Activated CD4-positive, alpha-beta T cell treated with anti-CD3 and anti-CD28 coated beads, Interleukin-2, Interleukin-6, amounts not matched to agents 100 ng/mL and 50 ng/mL, durations not matched to agents 16 hours and 8 hours (primary cell): ENCODE data around the gene ZNF496.

Source experiments
- DNase-seq: peaks from one replicate; pipeline ENCODE4 v3.0.0-alpha.2; 2020

The ZNF496 gene

DNA sequence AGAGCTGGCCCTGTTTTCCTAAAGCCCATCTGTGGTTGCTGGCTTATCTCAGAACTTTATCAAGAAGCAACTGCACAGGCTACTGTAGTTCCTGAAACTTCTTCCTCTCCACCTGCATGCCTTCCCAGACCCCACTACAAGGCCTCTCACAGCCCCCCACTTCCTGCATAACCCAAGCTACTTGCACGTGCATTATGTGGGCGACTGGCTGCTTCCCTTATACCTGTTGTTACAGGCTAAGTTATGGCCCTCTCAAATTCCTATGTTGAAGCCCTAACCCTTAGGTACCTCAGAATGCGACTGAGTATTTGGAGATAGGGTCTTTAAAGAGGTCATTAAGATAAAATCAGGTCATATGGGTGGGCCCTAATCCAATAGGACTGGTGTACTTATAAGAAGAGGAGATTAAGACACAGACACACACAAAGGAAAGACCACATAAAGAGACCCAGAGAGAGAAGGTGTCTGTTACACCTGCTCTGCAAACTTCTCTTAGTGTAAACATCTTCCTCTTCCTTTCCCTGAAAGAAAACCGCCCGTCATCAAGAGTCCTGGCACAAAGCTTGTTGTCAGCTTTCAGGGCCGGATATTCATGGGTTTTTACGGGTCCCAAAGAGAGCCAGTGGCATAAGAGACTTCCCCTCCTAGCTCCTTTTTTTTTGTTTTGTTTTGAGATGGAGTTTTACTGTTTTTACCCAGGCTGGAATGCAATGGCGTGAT, 5.1 kb downstream of the ZNF496 start:
- no peak for DNase-seq

DNA sequence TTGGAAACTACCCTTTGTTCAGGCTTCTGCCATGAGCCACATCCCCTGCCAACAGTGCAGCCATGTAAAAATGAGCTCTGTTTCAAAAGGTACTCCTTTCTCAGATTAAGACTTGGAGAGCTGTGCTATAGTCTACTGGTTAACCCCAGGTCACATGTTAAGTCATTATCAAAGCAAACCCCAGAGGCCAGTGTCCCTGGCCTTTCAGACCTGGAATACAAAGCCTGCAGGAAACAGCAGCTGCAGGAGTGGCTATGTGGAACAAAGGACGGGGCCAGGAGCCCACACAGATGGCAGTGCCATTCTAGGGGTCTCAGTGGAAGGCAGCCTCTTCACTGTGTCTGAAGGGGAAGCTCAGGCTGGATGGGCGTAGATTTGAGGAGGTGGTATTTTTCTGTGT, 6.7 kb downstream of the ZNF496 start:
- no peak for DNase-seq

DNA sequence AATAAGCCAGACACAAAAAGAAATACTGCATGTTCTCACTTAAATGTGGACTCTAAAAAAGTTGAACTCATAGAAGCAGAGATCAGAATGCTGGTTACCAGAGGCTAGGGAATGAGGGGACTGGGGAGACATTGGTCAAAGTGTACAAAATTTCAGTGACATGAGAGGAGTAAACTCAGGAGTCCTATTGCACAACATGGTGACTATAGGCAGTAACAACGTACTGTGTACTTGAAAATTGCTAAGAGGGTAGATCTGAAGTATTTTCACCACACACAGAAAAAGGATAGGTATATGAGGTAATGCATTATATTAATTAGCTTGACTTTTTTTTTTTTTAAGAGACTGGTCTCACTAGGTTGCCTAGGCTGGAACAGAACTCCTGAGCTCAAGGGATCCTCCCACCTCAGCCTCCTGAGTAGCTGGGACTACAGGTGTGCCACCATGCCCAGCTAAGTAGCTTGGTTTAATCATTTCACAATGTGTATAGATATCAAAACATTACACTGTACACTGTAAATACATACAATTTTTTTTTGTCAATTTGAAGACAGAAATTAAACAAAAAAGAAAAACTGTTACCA, 7.4 kb downstream of the ZNF496 start:
- DNase-seq, result no peak

DNA sequence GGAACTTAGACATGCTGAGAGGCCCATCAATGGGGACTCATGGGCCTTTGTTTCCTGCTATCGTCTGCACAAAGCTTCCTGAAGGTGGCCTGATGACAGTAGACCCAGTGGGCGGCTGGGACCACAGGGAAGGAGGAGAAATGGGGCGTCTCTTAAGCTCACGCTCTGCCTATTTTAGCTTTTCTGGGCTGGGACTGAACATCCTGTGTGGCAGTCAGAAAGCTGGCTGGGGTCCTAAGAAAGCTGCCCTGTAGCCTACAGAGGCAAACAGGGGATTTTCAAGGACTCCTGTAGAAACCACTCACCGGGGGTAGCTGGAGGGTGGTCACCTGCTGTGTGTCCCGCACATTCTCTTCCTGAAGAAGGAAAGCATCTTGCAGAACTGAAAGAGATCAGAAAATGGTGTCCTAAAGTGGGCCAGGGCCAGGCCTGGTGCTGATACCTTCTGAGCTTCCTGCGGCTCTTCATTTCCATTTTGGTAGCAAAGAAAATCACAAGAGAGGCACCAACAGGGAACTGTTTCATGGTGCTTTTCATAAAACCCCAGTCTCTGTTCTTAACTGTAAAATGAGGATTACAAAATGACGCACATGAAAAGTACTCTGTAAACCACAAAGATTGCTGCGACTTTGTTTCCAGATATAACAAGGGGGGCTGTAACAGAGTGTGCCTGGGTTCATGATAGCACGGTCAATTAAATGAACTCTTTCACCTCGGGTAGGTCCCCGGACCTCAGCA, 8.6 kb downstream of the ZNF496 start:
- DNase-seq, result no peak

GRCh38 chr1:247322442-247322841, 9.2 kb downstream of the ZNF496 start:
- peak; percentile 30 for DNase-seq

DNA sequence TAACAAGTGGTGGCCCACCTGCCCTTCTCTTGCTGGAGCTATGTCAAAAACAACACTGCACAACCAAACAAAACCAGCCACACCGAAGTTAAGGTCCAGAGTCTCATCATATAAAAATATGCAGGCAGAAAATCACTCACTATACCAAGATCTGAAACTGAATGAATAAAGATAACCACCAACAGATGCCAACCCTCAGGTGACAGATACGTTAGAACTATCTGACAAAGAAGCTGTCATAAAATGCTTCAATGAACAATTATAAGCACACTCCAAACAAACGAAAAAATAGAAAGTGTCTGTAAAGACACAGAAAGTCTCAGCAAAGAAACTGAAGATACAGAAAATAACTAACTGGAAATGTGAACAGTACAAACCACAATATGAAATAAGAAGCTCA, 14.0 kb downstream of the ZNF496 start:
- no peak for DNase-seq

DNA sequence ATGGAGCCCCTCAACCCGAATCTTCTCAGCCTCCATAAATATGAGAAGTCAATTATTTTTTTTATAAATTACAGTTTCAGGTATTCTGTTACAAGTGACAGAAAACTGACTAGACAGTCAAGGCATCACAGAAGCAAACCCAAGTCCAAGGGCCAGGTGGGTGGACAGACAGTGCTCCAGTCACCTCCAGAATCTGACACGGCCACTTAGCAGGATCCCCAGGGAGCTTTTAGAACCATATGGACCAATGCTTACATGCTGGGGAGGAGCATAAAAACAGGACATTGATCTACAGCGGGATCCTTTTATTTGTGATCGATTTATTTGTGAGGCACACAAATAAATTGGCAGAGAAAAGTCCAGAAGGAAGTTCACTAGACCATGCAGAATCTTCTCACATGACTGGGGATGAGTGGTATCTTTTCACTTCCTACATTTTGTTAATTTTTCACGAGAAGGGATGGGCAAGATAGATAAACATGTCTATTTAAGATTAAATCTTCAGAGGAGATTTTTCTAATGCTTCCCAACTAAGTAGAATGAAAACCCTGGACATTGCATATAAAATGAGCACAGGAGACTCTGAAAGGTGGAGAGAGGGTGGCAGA, 15.0 kb downstream of the ZNF496 start:
- DNase-seq, result no peak

GRCh38 chr1:247304031-247304430, 27.6 kb downstream of the ZNF496 start:
- DNase-seq, result no peak

DNA sequence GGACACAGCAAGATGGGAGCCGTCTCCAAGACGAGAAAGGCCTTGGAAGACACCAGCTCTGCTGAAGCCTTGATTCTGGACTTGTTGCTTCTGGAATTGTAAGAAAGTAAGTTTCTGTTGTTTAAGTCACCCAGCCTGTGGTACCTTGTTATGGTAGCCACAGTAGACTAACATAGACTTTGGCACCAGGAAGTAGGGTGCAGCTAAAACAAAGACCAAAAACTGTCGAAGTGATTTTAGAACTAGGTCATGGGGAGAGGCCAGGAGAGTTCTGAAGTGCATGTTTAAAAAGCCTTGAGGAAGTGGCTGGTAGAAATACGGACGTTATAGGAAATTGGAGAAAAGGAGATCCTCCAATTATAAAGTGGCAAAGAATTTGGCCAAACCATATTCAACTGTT, 28.5 kb downstream of the ZNF496 start:
- no peak for DNase-seq

GRCh38 chr1:247301176-247301540, 30.5 kb downstream of the ZNF496 start:
- DNase-seq, result no peak

DNA sequence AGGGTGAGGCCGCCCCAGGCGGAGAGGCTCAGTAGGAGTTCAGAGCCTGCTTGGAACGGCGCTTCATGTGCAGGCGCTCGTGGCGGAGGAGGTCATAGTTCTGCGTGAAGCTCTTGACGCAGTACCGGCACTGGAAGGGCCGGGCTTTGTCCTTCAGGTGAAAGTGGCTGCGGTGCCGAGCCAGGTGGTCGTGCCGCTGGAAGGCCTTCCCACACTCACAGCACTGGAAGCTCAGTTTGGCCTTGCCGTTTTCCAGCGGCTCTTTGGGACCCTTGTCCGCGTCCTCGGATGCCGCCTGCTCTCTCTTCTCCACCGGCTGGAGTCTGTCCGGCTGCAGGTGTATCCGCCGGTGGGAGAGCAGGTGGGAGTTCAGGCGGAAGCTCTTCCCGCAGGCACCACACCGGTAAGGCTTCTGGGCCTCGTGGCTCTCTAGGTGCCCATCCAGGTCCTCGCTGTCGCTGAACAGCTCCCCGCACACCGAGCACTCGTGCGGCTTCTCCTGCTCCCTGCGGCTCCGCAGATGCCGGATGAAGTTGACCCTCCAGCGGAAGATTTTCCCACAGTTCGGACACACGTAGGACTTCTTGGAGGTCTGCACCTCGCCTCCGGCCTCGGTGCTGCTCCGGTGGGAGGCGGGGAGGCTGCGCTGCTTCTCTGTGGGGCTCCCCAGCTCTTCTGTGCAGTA, 31.0 kb downstream of the ZNF496 start:
- DNase-seq, result no peak

DNA sequence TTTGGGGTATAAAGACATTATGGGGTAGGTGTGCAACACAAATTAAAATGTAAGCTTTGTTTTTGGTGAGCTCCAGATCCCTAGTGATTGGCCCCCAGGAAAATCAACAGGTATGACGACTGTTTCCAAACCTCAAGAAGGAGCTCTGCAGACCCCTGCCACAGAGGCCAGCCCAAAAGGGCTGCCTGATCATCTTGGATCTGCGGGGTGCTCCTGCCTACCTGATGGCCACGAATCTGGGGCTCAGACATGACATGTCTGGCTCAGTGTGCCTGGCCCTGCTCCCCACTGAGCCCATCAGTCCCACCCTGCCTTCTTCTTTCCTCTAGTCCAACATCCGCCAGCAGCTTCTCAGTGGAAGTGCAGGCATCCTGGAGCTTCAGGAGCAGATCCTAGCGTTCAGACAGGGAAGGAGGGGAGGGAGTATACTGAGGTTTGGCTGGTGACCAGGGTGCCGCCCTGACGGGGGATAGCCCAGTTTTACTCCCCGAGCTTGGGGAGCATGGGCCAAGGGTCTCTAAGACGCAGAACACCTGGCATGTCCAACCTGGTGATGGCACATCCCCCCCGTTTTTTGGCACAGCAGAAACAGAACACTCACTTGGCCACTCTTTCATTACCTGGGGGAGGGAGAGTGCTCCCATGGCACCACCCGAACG, 31.8 kb downstream of the ZNF496 start:
- no peak for DNase-seq

GRCh38 chr1:247298701-247299100, 33.0 kb downstream of the ZNF496 start:
- DNase-seq, result no peak

DNA sequence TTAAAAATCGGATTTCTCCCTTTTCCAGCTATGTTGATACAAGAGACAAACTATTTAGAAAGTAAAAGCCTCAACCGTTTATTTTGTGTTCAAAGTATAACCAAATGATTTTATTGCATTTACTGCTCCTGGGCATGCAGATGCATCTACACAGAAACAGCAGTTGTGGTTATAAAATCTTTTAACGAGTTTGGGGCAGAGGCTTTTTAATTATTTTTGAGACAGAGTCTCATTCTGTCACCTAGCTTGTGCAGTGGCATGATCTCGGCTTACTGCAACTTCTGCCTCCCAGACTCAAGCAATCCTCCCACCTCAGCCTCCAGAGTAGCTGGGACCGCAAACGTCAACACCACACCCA, 33.6 kb downstream of the ZNF496 start:
- no peak for DNase-seq

DNA sequence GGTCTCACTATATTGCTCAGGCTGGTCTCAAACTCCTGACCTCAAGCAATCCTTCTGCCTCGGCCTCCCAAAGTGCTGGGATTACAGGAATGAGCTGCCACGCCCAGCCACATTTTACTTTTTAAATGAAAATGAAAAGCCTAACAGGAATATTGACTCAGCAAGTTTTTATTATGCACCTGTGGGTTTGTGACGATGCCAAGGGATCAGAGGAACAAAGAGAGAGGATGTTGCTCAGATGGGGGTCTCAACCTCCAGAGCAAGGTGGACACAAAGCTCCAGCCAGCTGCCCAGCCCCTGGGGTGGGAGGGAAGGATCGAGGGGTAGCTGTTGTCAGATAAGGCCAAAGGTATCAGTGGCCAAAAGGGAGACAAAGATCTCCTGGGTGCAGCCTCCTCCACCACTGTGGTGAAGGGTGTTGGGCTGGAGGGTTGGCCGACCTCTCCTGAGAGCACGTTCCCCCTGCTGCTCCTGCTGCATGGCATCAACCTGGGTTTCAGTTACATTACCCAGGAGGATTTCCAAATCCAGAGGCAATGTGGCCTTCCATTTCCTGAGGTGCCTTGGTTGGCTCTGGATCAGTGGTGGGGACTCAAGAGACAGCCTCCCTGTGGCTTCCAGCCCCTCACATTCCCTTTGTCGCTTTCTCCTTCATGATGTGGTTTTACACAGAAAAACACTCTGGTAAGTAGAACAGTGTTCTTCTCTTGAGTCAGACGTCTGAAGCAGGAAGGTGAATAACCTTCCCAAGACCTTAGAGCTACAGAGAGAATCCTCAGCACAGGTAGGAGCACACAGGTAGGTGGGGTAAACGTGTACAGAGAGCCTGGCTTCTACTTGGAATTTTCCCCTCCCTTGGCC, 34.2 kb downstream of the ZNF496 start:
- no peak for DNase-seq

DNA sequence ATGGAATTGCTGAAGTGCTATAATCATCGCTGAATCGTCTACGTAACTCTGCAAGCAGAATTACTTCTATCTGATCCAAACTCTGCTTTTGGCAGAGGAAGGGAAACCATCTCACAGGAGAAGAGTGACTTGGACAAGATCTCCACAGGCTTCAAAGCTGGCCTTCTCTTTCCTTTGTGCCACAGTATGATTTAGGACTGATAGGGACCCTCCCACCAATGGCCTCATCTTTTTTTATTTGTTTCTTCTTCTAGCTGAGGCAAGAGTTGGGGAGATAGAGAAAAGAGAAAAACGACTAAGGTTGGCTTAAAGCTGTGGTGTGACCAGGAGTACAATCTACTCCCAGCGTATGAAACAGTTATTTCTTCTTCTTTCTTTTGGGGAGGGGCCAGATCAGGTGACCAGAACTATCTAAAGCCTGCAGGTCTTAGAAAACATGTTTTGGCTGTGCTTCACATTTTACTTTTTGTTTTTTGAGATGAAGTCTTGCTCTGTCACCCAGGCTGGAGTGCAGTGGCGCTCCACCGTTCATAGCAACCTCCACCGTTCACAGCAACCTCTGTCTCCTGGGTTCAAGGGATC, 35.0 kb downstream of the ZNF496 start:
- no peak for DNase-seq

GRCh38 chr1:247295746-247296145, 35.9 kb downstream of the ZNF496 start:
- DNase-seq, result no peak

- DNase-seq, result no peak
Measured at GRCh38 chr1:247295274-247295684, 36.4 kb downstream of the ZNF496 start.

DNA sequence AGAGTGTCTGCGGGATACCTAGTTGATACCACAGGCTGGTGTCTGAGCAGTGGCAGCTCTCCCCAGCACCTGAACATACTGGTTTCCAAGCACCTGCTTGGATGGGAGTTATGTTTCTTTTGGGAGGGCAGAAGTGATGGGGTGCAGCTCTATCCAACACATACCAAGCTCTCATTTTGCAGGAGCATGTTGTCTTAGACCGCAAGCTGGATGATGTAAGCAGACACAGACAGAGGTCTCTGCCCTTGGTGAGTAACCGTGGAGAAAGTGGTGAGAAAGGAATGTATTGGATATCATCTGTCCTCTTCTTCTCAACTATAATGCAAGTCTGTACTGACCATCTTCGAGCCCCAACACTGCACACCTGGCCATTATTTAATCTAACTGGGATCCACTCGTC, 37.4 kb downstream of the ZNF496 start:
- DNase-seq, result no peak

GRCh38 chr1:247293047-247293446, 38.6 kb downstream of the ZNF496 start:
- DNase-seq, result no peak

DNA sequence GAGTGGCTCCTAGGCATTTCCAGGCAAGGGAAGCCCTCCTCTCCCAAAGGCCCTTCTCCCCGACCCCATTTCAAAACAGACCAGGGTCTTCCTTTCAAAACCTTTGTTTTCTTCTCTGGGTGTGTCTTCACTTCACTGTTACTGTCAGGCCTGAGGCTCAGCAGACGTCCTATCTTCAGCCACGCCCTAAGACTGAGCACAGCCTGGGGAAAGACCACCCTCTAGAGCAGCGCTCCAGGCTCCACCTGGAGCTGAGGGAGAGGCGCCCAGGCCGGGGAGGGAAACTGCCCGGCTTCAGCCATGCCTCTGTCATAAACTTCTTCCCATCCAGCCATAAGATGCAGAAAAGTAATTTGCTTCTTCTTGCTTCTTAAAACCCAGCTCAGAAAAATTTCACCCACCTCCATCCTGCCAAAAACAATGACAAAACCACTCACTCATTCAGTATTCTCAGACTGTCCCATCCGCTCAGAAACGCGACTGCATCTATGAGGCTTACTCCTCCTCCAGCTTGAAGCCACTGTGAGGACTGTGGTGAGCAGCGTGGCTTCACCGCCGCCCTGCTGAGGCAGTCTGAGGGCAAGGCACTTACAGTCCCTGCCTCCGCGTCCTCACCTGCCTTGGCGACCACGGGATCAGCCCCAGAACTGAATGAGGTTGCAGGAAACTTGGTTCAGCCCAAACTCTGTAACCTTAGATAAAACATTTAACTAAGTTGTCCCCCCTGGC, 39.7 kb downstream of the ZNF496 start:
- no peak for DNase-seq
